Measurements from ENCODE around the gene HLA-DPA1. TPM values are rescaled to one million over a fixed set of nuclear protein-coding genes. Genes with fewer than 3 reads are reported as not detected.

HLA-DPA1 gene
- total and polyA plus RNA-seq, 2 donors (not counting 1 experiment from before 2014, with no cell fraction given) = 702 to 2,256 TPM

GRCh38 chr6:33075568-33076405 is 2.3 kb upstream of the HLA-DPA1 start, which contains the start of gene HLA-DPB1:
HLA-DPB1 (plus strand) TSS chr6:33075990; CDS start chr6:33076042, 52 bp downstream.
- Mint-ChIP-seq H3K9me3 (ENCODE audit: insufficient read depth) (no peaks in the 10 kb centered on the region), H3K27me3 (no peaks in the 10 kb centered on the region), H3K27ac (peak within 1 kb of the TSS; percentile 98), H3K4me3 (peak within 1 kb of the TSS; percentile 97), H3K4me1 (peaks cover 60% of the 10 kb centered on the region)
- Histone ChIP-seq H2AFZ (ENCODE audit: insufficient read depth, low read depth, low read length, poor library complexity, severe bottlenecking) (no peak within 1 kb of the TSS), H3K9me3 (ENCODE audit: control extremely low read depth in 1 of 3, control insufficient read depth in 2 of 3, insufficient read depth in 1 of 3, low read length in 2 of 3) (no peaks in the 10 kb centered on the region), H3K27me3 (replicated peaks in 1 of 4; ENCODE audit: control extremely low read depth in 1 of 4, control insufficient read depth in 3 of 4, insufficient read depth in 4 of 4, low read length in 3 of 4) (no peaks in the 10 kb centered on the region), H3K4me1 (ENCODE audit: control insufficient read depth in 2 of 2, insufficient read depth in 2 of 2, low read length in 2 of 2) (peaks cover 48 to 50% of the 10 kb centered on the region in 2 donors), H3K36me3 (replicated peaks in 1 of 2; ENCODE audit: control extremely low read depth in 1 of 2, control insufficient read depth in 1 of 2, extremely low read depth in 1 of 2, insufficient read depth in 2 of 2, low read length in 1 of 2) (peaks cover 2 to 55% of the 10 kb centered on the region in 2 experiments), H3K4me2 (replicated peaks; ENCODE audit: low read depth, low read length, poor library complexity, severe bottlenecking) (peak within 1 kb of the TSS; percentile 91), H3K27ac (ENCODE audit: low read length in 2 of 2) (peak within 1 kb of the TSS; percentile 96 to 99), H3K9ac (ENCODE audit: low read length) (peak within 1 kb of the TSS; percentile 98), H4K20me1 (ENCODE audit: control insufficient read depth, insufficient read depth, low read length, poor library complexity, severe bottlenecking) (peaks cover 14% of the 10 kb centered on the region), H3K4me3 (ENCODE audit: control extremely low read depth in 1 of 5, extremely low read depth in 1 of 5, insufficient read depth in 1 of 5, low read depth in 2 of 5, low read length in 4 of 5) (peak within 1 kb of the TSS; percentile 79 to 99 (median 97)), H3K79me2 (ENCODE audit: control insufficient read depth, insufficient read depth, low read length) (peaks cover 97% of the 10 kb centered on the region)
- ATAC-seq (ENCODE audit: low read depth) (peak; percentile 81), DNase-seq (peak; percentile 93)
- no peak for TF ChIP-seq EZH2 (IDR thresholded peaks at IDR 0.05; ENCODE audit: borderline replicate concordance, insufficient read depth, low read depth, low read length, poor library complexity, severe bottlenecking)
- TF ChIP-seq CTCF (IDR thresholded peaks at IDR 0.05) = no peak
- POLR2A ChIA-PET = interaction anchor here (0.5 to 7.4 kb wide), 16 partner anchors 8 to 385 kb away, joined by 3 to 166 read pairs (median 5); partner anchors contain the start of genes BRD2, PSMB9, RING1 and TAP1
- 7% methylated on average over 9 of the region's 10 CpGs for WGBS (ENCODE audit: insufficient coverage)
- CTCF ChIA-PET = interaction anchor here (0.9 to 23.5 kb wide), 11 partner anchors 13 to 173 kb away, joined by 3 to 576 read pairs (median 5); partner anchors contain the start of gene HLA-DOA
- intact Hi-C loops (cut with micrococcal nuclease) = loop anchor here (1.0 to 10.0 kb wide), 4 partner anchors 37 to 181 kb away; no protein-coding TSS in a partner anchor
